ENCODE results near the gene ZNF467.

GRCh38 chr7:149752646-149753045 lies 20.7 kb downstream of the ZNF467 start:
- TF ChIP-seq, protein P1, sequence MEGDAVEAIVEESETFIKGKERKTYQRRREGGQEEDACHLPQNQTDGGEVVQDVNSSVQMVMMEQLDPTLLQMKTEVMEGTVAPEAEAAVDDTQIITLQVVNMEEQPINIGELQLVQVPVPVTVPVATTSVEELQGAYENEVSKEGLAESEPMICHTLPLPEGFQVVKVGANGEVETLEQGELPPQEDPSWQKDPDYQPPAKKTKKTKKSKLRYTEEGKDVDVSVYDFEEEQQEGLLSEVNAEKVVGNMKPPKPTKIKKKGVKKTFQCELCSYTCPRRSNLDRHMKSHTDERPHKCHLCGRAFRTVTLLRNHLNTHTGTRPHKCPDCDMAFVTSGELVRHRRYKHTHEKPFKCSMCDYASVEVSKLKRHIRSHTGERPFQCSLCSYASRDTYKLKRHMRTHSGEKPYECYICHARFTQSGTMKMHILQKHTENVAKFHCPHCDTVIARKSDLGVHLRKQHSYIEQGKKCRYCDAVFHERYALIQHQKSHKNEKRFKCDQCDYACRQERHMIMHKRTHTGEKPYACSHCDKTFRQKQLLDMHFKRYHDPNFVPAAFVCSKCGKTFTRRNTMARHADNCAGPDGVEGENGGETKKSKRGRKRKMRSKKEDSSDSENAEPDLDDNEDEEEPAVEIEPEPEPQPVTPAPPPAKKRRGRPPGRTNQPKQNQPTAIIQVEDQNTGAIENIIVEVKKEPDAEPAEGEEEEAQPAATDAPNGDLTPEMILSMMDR (IDR thresholded peaks at IDR 0.05): no peak
- TF ChIP-seq POLR2A (IDR thresholded peaks at IDR 0.05): no peak
